Measurements from ENCODE around the gene EDIL3. TPM values are rescaled to one million over a fixed set of nuclear protein-coding genes. Genes with fewer than 3 reads are reported as not detected.

Gene EDIL3
- total RNA-seq, 1 experiment from 2014 or later, result not detected

GRCh38 chr5:84088996-84089395, 295.7 kb downstream of the EDIL3 start:
- BruUV-seq (replicated peaks), result no TSS peak
- intact Hi-C loops (cut with micrococcal nuclease), result loop anchor here (1.0 kb wide), 1 partner anchor 166 kb away; no protein-coding TSS in a partner anchor

GRCh38 chr5:84086511-84086910, 298.2 kb downstream of the EDIL3 start:
- intact Hi-C loops (cut with micrococcal nuclease), result no loop called here
- Mint-ChIP-seq H3K4me1 (ENCODE audit: insufficient read depth, unreplicated experiment) (no peaks in the 10 kb centered on the region), H3K4me3 (ENCODE audit: unreplicated experiment) (no peak overlapping the region), H3K9me3 (ENCODE audit: unreplicated experiment) (no peaks in the 10 kb centered on the region), H3K36me3 (ENCODE audit: insufficient read depth, unreplicated experiment) (no peaks in the 10 kb centered on the region), H3K27me3 (ENCODE audit: insufficient read depth, unreplicated experiment) (peaks cover 65% of the 10 kb centered on the region), H3K27ac (ENCODE audit: low read depth, unreplicated experiment) (no peak overlapping the region)
- no peak for DNase-seq (ENCODE audit: unreplicated experiment)
- TF ChIP-seq CTCF (IDR thresholded peaks at IDR 0.05; ENCODE audit: unreplicated experiment), result no peak
- ChIA-PET CTCF (no interaction called here), POLR2A (no interaction called here)
- BruUV-seq (replicated peaks), result no TSS peak

More at GRCh38 chr5:84088996-84089395, 295.7 kb downstream of the EDIL3 start:
- peaks cover 70% of the 10 kb centered on the region for H3K27me3 Mint-ChIP-seq (ENCODE audit: insufficient read depth, unreplicated experiment)
- H3K36me3 Mint-ChIP-seq (ENCODE audit: insufficient read depth, unreplicated experiment), result no peaks in the 10 kb centered on the region
- no peaks in the 10 kb centered on the region for H3K9me3 Mint-ChIP-seq (ENCODE audit: unreplicated experiment)
- H3K4me3 Mint-ChIP-seq (ENCODE audit: unreplicated experiment), result no peak overlapping the region
- DNase-seq (ENCODE audit: unreplicated experiment), result peak; percentile 24
- peak; percentile 12 for TF ChIP-seq CTCF (IDR thresholded peaks at IDR 0.05; ENCODE audit: unreplicated experiment)
- POLR2A ChIA-PET, result interaction anchor here (0.6 kb wide), 1 partner anchor 170 kb away, joined by 4 read pairs; no protein-coding TSS in a partner anchor
- CTCF ChIA-PET, result interaction anchor here (0.7 to 1.1 kb wide), 4 partner anchors 10 to 364 kb away, joined by 3 to 4 read pairs (median 3); no protein-coding TSS in a partner anchor
- no peak overlapping the region for H3K27ac Mint-ChIP-seq (ENCODE audit: low read depth, unreplicated experiment)
- no peaks in the 10 kb centered on the region for H3K4me1 Mint-ChIP-seq (ENCODE audit: insufficient read depth, unreplicated experiment)

- no peak for DNase-seq (ENCODE audit: unreplicated experiment)
- intact Hi-C loops (cut with micrococcal nuclease), result no loop called here
- H3K4me3 Mint-ChIP-seq (ENCODE audit: unreplicated experiment), result no peak overlapping the region
Observed at GRCh38 chr5:84085387-84086041, 299.2 kb downstream of the EDIL3 start.

GRCh38 chr5:84080908-84081307, 303.8 kb downstream of the EDIL3 start:
- no peak for TF ChIP-seq CTCF (IDR thresholded peaks at IDR 0.05; ENCODE audit: unreplicated experiment)
- Mint-ChIP-seq H3K4me3 (ENCODE audit: unreplicated experiment) (no peak overlapping the region), H3K36me3 (ENCODE audit: insufficient read depth, unreplicated experiment) (no peaks in the 10 kb centered on the region), H3K27ac (ENCODE audit: low read depth, unreplicated experiment) (no peak overlapping the region), H3K9me3 (ENCODE audit: unreplicated experiment) (no peaks in the 10 kb centered on the region), H3K27me3 (ENCODE audit: insufficient read depth, unreplicated experiment) (peaks cover 41% of the 10 kb centered on the region), H3K4me1 (ENCODE audit: insufficient read depth, unreplicated experiment) (no peaks in the 10 kb centered on the region)
- intact Hi-C loops (cut with micrococcal nuclease), result no loop called here
- no TSS peak for BruUV-seq (replicated peaks)
- POLR2A ChIA-PET, result no interaction called here
- CTCF ChIA-PET, result interaction anchor here (0.6 kb wide), 1 partner anchor 33 kb away, joined by 3 read pairs; no protein-coding TSS in a partner anchor
- DNase-seq (ENCODE audit: unreplicated experiment), result no peak

More at GRCh38 chr5:84085387-84086041, 299.2 kb downstream of the EDIL3 start:
- POLR2A ChIA-PET, result interaction anchor here (0.6 kb wide), 1 partner anchor 338 kb away, joined by 3 read pairs; no protein-coding TSS in a partner anchor
- Mint-ChIP-seq H3K9me3 (ENCODE audit: unreplicated experiment) (no peaks in the 10 kb centered on the region), H3K4me1 (ENCODE audit: insufficient read depth, unreplicated experiment) (no peaks in the 10 kb centered on the region), H3K27ac (ENCODE audit: low read depth, unreplicated experiment) (no peak overlapping the region), H3K36me3 (ENCODE audit: insufficient read depth, unreplicated experiment) (no peaks in the 10 kb centered on the region), H3K27me3 (ENCODE audit: insufficient read depth, unreplicated experiment) (peaks cover 65% of the 10 kb centered on the region)
- BruUV-seq (replicated peaks), result no TSS peak
- no peak for TF ChIP-seq CTCF (IDR thresholded peaks at IDR 0.05; ENCODE audit: unreplicated experiment)
- CTCF ChIA-PET, result no interaction called here
